BE2C (cell line): Measurements from ENCODE around the gene RHOH.

Experiments used
- DNase-seq: peaks from one replicate; pipeline ENCODE4 v3.0.0-alpha.2; 2020
- H3K27me3 ChIP-seq: fragments of 250-450 bp; sonication (Bioruptor Pico); 2 replicates; pipeline ENCODE4 v1.5.1; 2020; ENCODE audit warnings: mild to moderate bottlenecking
- H3K36me3 ChIP-seq: fragments of 250-450 bp; sonication (Bioruptor Pico); 2 replicates; pipeline ENCODE4 v1.5.1; 2020; ENCODE audit warnings: mild to moderate bottlenecking
- H3K4me1 ChIP-seq: fragments of 250-450 bp; sonication (Bioruptor Pico); 2 replicates; pipeline ENCODE4 v1.5.1; 2020
- H3K4me3 ChIP-seq: 2 replicates; pipeline ENCODE4 v1.5.1; 2011; ENCODE audit warnings: low read depth, low read length
- H3K9me3 ChIP-seq: fragments of 250-450 bp; sonication (Bioruptor Pico); 2 replicates; pipeline ENCODE4 v1.5.1; 2020
- CTCF ChIP-seq: IDR thresholded peaks from 2 replicates; pipeline ENCODE4 v1.5.1; 2012; ENCODE audit warnings: mild to moderate bottlenecking, low read depth, low read length

Gene RHOH

GRCh38 chr4:40190465-40190864 is 6.4 kb upstream of the RHOH start:
- Histone ChIP-seq H3K4me3 (no peak overlapping the region), H3K9me3 (no peaks in the 10 kb centered on the region), H3K4me1 (no peaks in the 10 kb centered on the region), H3K36me3 (no peaks in the 10 kb centered on the region), H3K27me3 (no peaks in the 10 kb centered on the region)
- DNase-seq: no peak
- TF ChIP-seq CTCF: no peak

- no peaks in the 10 kb centered on the region for H3K27me3 ChIP-seq
- H3K36me3 ChIP-seq: no peaks in the 10 kb centered on the region
- no peak overlapping the region for H3K4me3 ChIP-seq
- no peak for TF ChIP-seq CTCF
- DNase-seq: no peak
- no peaks in the 10 kb centered on the region for H3K9me3 ChIP-seq
- H3K4me1 ChIP-seq: no peaks in the 10 kb centered on the region
These were observed 5.7 kb upstream of the RHOH start for GRCh38 chr4:40190880-40191815.

- no peak for TF ChIP-seq CTCF
- H3K4me1 ChIP-seq: no peaks in the 10 kb centered on the region
These were observed 4.5 kb upstream of the RHOH start for GRCh38 chr4:40192114-40193015.

GRCh38 chr4:40193016-40193571 is 3.7 kb upstream of the RHOH start:
- H3K9me3 ChIP-seq: no peaks in the 10 kb centered on the region
- no peak for TF ChIP-seq CTCF
- DNase-seq: no peak
- no peaks in the 10 kb centered on the region for H3K27me3 ChIP-seq
- no peaks in the 10 kb centered on the region for H3K36me3 ChIP-seq
- H3K4me1 ChIP-seq: no peaks in the 10 kb centered on the region
- no peak overlapping the region for H3K4me3 ChIP-seq

More at GRCh38 chr4:40192114-40193015, 4.5 kb upstream of the RHOH start:
- no peaks in the 10 kb centered on the region for H3K27me3 ChIP-seq
- no peaks in the 10 kb centered on the region for H3K9me3 ChIP-seq
- no peaks in the 10 kb centered on the region for H3K36me3 ChIP-seq
- H3K4me3 ChIP-seq: no peak overlapping the region
- DNase-seq: no peak

GRCh38 chr4:40193578-40193977 is 3.3 kb upstream of the RHOH start:
- Histone ChIP-seq H3K4me1 (no peaks in the 10 kb centered on the region), H3K36me3 (no peaks in the 10 kb centered on the region), H3K9me3 (no peaks in the 10 kb centered on the region), H3K27me3 (no peaks in the 10 kb centered on the region), H3K4me3 (no peak overlapping the region)
- no peak for TF ChIP-seq CTCF
- DNase-seq: no peak
